Forelimb muscle (tissue), 1 donor: Measurements from ENCODE around the gene RAET1G. TPM values are rescaled to one million over a fixed set of nuclear protein-coding genes. Genes with fewer than 3 reads are reported as not detected.
A peak's percentile ranks its signal among the peaks of the same experiment; 100 is the strongest.
"Not testable (repeated sequence)": the region's sequence is repeated elsewhere in the genome, so short reads cannot be mapped to it uniquely, and the experiment has no call there.

Experiments used
- DNase-seq: peaks from one replicate; pipeline ENCODE4 v3.0.0-alpha.2; 2013; ENCODE audit warnings: low read depth
- polyA plus RNA-seq: library from polyadenylated mRNA; unstranded; fragments of 120-200 nt; gene quantifications from one replicate; pipeline ENCODE4 v1.2.1, GENCODE V29; 2013; ENCODE audit not compliant: insufficient read length

Gene RAET1G
- polyA plus RNA-seq, 1 donor: 0.30 TPM

- peak; percentile 44 for DNase-seq
These were observed 25.8 kb downstream of the RAET1G start for GRCh38 chr6:149897015-149897697.

GRCh38 chr6:149896491-149896890, 26.4 kb downstream of the RAET1G start:
- no peak for DNase-seq

GRCh38 chr6:149895833-149896271, 27.1 kb downstream of the RAET1G start:
- no peak for DNase-seq

- DNase-seq: peak; percentile 66
These were observed 27.8 kb downstream of the RAET1G start for GRCh38 chr6:149895048-149895590.

- DNase-seq: not testable (repeated sequence)
These were observed 31.1 kb downstream of the RAET1G start for GRCh38 chr6:149891864-149892263.

- DNase-seq: no peak
These were observed 31.7 kb downstream of the RAET1G start for GRCh38 chr6:149891259-149891658.

- no peak for DNase-seq
These were observed 32.3 kb downstream of the RAET1G start for GRCh38 chr6:149890629-149891045.

- no peak for DNase-seq
These were observed 33.6 kb downstream of the RAET1G start for GRCh38 chr6:149889326-149889725.

- DNase-seq: no peak
These were observed 34.3 kb downstream of the RAET1G start for GRCh38 chr6:149888659-149889058.

- no peak for DNase-seq
These were observed 34.8 kb downstream of the RAET1G start for GRCh38 chr6:149888093-149888492.

- no peak for DNase-seq
These were observed 35.6 kb downstream of the RAET1G start for GRCh38 chr6:149887343-149887742.

- DNase-seq: no peak
These were observed 37.0 kb downstream of the RAET1G start for GRCh38 chr6:149885888-149886287.

GRCh38 chr6:149884617-149885016, 38.3 kb downstream of the RAET1G start:
- DNase-seq: no peak

- DNase-seq: no peak
These were observed 38.7 kb downstream of the RAET1G start for GRCh38 chr6:149884215-149884614.

- no peak for DNase-seq
These were observed 41.1 kb downstream of the RAET1G start for GRCh38 chr6:149881860-149882259.

- no peak for DNase-seq
These were observed 41.7 kb downstream of the RAET1G start for GRCh38 chr6:149881066-149881766.

GRCh38 chr6:149877659-149878058, 45.3 kb downstream of the RAET1G start:
- no peak for DNase-seq

- no peak for DNase-seq
These were observed 46.5 kb downstream of the RAET1G start for GRCh38 chr6:149876241-149876933.

- no peak for DNase-seq
These were observed 50.7 kb downstream of the RAET1G start for GRCh38 chr6:149872233-149872632.

- no peak for DNase-seq
These were observed 51.7 kb downstream of the RAET1G start for GRCh38 chr6:149871182-149871581.

GRCh38 chr6:149869275-149869892, 53.5 kb downstream of the RAET1G start:
- no peak for DNase-seq
